GM23338 (cell line): ENCODE results near the gene UST. TPM values are rescaled to one million over a fixed set of nuclear protein-coding genes. Genes with fewer than 3 reads are reported as not detected.

Experiments used
- ATAC-seq: fragments of 200-7000 bp; cut with Tn5 transposase; 3 replicates; pipeline ENCODE4 v1.9.1; 2020
- DNase-seq: peaks from one replicate; pipeline ENCODE4 v3.0.0-alpha.2; 2015; ENCODE audit warnings: low spot score
- H2AFZ ChIP-seq: fragments of 200-600 bp; sonication (generic); 2 replicates; pipeline ENCODE4 v1.8.0; 2016; ENCODE audit warnings: antibody characterized with exemption, mild to moderate bottlenecking, moderate library complexity
- H3F3A ChIP-seq: fragments of 200-600 bp; sonication (generic); replicated peaks from 2 replicates; pipeline ENCODE4 v1.8.0; 2017; ENCODE audit warnings: antibody characterized with exemption, mixed run types, low read depth
- H3K27ac ChIP-seq: fragments of 200-600 bp; sonication (generic); 2 replicates; pipeline ENCODE4 v1.6.1; 2016; ENCODE audit warnings: low read depth
- H3K27me3 ChIP-seq: fragments of 200-600 bp; sonication (generic); 2 replicates; pipeline ENCODE4 v1.8.0; 2016; ENCODE audit warnings: mild to moderate bottlenecking, mixed run types, moderate library complexity; ENCODE audit not compliant: insufficient read depth
- H3K36me3 ChIP-seq: fragments of 200-600 bp; sonication (generic); 2 replicates; pipeline ENCODE4 v1.8.0; 2016; ENCODE audit warnings: mild to moderate bottlenecking; ENCODE audit not compliant: insufficient read depth
- H3K4me1 ChIP-seq: fragments of 200-600 bp; sonication (generic); 2 replicates; pipeline ENCODE4 v1.8.0; 2016; ENCODE audit warnings: mild to moderate bottlenecking, moderate library complexity; ENCODE audit not compliant: insufficient read depth
- H3K4me2 ChIP-seq: fragments of 200-600 bp; sonication (generic); 2 replicates; pipeline ENCODE4 v1.7.1; 2017; ENCODE audit warnings: mixed run types
- H3K4me3 ChIP-seq: fragments of 200-600 bp; sonication (generic); 2 replicates; pipeline ENCODE4 v1.6.1; 2016; ENCODE audit warnings: mixed run types
- H3K79me2 ChIP-seq: fragments of 200-600 bp; sonication (generic); replicated peaks from 2 replicates; pipeline ENCODE4 v1.8.0; 2017; ENCODE audit warnings: mild to moderate bottlenecking; ENCODE audit not compliant: insufficient read depth
- H3K9me2 ChIP-seq: fragments of 200-600 bp; sonication (generic); 2 replicates; pipeline ENCODE4 v1.8.0; 2017; ENCODE audit not compliant: insufficient read depth
- H4K20me1 ChIP-seq: fragments of 200-600 bp; sonication (generic); replicated peaks from 2 replicates; pipeline ENCODE4 v1.8.0; 2017; ENCODE audit warnings: mild to moderate bottlenecking; ENCODE audit not compliant: insufficient read depth
- H3K27ac Mint-ChIP-seq: 2 replicates; pipeline ENCODE4 v1.8.0; 2020; ENCODE audit warnings: inconsistent platforms, mild to moderate bottlenecking, moderate library complexity, mixed read lengths
- H3K27me3 Mint-ChIP-seq: 3 replicates; pipeline ENCODE4 v1.8.0; 2022; ENCODE audit warnings: low read depth, mild to moderate bottlenecking, moderate library complexity, mixed read lengths, inconsistent platforms; ENCODE audit not compliant: insufficient read depth, poor library complexity
- H3K36me3 Mint-ChIP-seq: 3 replicates; pipeline ENCODE4 v1.8.0; 2021; ENCODE audit warnings: low read depth, mild to moderate bottlenecking, inconsistent platforms, moderate library complexity, mixed read lengths
- H3K4me1 Mint-ChIP-seq: 3 replicates; pipeline ENCODE4 v1.8.0; 2020; ENCODE audit warnings: mild to moderate bottlenecking, inconsistent platforms, mixed read lengths
- H3K4me3 Mint-ChIP-seq: 3 replicates; pipeline ENCODE4 v1.8.0; 2021; ENCODE audit warnings: moderate library complexity, mild to moderate bottlenecking, inconsistent platforms, mixed read lengths
- H3K9me3 Mint-ChIP-seq: 3 replicates; pipeline ENCODE4 v1.8.0; 2020; ENCODE audit warnings: moderate library complexity, mild to moderate bottlenecking, inconsistent platforms, mixed read lengths
- CREB1 ChIP-seq: fragments of 250-450 bp; sonication (Bioruptor Pico); IDR thresholded peaks from 2 replicates; pipeline ENCODE4 v1.5.0; 2020; ENCODE audit warnings: low read depth, mild to moderate bottlenecking, moderate library complexity
- EZH2 ChIP-seq: fragments of 200-600 bp; sonication (generic); IDR thresholded peaks from one replicate; pipeline ENCODE4 v1.8.0; 2017; ENCODE audit warnings: antibody characterized with exemption, mild to moderate bottlenecking, low read depth; ENCODE audit not compliant: unreplicated experiment
- JUNB ChIP-seq: IDR thresholded peaks from one replicate; pipeline ENCODE4 v1.6.1; 2016; ENCODE audit warnings: antibody characterized with exemption; ENCODE audit not compliant: unreplicated experiment
- polyA plus RNA-seq: library from polyadenylated mRNA; unstranded; fragments of >200 nt; fragmentation: Nextera tagmentation; extraction: Ambion mirVana; gene quantifications from 2 replicates; pipeline ENCODE4 v1.2.1, GENCODE V29; 2016
- total RNA-seq: library from RNA; depleted of rRNA; stranded (reverse); fragments of >200 nt; shearing (Covaris generic); gene quantifications from 2 replicates; pipeline ENCODE4 v1.2.3, GENCODE V29; 2014
- TF ChIP-seq, protein P1 (sequence below): fragments of 250-450 bp; sonication (Bioruptor Pico); IDR thresholded peaks from 2 replicates; pipeline ENCODE4 v1.5.0; 2020; ENCODE audit warnings: mild to moderate bottlenecking, moderate library complexity
- TF ChIP-seq, protein P2 (sequence below), 2 experiments: fragments of 200-600 bp in 1 of 2; sonication (generic) in 1 of 2; conservative IDR thresholded peaks; 2 replicates each; pipeline versions ENCODE4 v1.5.1 to v1.6.1; 2016 to 2017; ENCODE audit warnings: antibody characterized with exemption in 2 of 2, low read depth in 2 of 2, mild to moderate bottlenecking in 2 of 2, moderate library complexity in 1 of 2
- TF ChIP-seq, protein P3 (sequence below): IDR thresholded peaks from 2 replicates; pipeline ENCODE4 v1.6.1; 2016; ENCODE audit warnings: antibody characterized with exemption

UST gene
- total and polyA plus RNA-seq, 2 experiments from 2014 or later: 12.6 to 33.0 TPM

DNA sequence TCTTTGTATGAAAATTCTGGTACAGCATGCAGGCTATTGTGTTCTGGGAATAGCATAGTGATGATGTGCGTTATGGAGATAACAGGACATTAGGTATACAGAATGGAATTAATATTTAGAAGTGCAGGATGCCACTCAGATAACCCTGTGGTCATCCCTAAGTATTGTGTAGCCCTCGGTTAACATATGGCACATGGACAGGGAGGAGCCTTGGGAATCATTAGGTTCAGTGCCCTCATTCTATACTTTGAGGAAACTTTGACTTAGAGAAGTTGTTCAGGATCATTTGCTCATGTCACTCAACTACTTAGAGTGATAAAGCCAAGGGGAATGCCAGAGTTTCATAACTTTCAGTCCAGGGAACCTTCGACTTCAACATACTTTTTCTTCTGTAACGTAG, 185.9 kb downstream of the UST start (continued):
- TF ChIP-seq, protein P1, sequence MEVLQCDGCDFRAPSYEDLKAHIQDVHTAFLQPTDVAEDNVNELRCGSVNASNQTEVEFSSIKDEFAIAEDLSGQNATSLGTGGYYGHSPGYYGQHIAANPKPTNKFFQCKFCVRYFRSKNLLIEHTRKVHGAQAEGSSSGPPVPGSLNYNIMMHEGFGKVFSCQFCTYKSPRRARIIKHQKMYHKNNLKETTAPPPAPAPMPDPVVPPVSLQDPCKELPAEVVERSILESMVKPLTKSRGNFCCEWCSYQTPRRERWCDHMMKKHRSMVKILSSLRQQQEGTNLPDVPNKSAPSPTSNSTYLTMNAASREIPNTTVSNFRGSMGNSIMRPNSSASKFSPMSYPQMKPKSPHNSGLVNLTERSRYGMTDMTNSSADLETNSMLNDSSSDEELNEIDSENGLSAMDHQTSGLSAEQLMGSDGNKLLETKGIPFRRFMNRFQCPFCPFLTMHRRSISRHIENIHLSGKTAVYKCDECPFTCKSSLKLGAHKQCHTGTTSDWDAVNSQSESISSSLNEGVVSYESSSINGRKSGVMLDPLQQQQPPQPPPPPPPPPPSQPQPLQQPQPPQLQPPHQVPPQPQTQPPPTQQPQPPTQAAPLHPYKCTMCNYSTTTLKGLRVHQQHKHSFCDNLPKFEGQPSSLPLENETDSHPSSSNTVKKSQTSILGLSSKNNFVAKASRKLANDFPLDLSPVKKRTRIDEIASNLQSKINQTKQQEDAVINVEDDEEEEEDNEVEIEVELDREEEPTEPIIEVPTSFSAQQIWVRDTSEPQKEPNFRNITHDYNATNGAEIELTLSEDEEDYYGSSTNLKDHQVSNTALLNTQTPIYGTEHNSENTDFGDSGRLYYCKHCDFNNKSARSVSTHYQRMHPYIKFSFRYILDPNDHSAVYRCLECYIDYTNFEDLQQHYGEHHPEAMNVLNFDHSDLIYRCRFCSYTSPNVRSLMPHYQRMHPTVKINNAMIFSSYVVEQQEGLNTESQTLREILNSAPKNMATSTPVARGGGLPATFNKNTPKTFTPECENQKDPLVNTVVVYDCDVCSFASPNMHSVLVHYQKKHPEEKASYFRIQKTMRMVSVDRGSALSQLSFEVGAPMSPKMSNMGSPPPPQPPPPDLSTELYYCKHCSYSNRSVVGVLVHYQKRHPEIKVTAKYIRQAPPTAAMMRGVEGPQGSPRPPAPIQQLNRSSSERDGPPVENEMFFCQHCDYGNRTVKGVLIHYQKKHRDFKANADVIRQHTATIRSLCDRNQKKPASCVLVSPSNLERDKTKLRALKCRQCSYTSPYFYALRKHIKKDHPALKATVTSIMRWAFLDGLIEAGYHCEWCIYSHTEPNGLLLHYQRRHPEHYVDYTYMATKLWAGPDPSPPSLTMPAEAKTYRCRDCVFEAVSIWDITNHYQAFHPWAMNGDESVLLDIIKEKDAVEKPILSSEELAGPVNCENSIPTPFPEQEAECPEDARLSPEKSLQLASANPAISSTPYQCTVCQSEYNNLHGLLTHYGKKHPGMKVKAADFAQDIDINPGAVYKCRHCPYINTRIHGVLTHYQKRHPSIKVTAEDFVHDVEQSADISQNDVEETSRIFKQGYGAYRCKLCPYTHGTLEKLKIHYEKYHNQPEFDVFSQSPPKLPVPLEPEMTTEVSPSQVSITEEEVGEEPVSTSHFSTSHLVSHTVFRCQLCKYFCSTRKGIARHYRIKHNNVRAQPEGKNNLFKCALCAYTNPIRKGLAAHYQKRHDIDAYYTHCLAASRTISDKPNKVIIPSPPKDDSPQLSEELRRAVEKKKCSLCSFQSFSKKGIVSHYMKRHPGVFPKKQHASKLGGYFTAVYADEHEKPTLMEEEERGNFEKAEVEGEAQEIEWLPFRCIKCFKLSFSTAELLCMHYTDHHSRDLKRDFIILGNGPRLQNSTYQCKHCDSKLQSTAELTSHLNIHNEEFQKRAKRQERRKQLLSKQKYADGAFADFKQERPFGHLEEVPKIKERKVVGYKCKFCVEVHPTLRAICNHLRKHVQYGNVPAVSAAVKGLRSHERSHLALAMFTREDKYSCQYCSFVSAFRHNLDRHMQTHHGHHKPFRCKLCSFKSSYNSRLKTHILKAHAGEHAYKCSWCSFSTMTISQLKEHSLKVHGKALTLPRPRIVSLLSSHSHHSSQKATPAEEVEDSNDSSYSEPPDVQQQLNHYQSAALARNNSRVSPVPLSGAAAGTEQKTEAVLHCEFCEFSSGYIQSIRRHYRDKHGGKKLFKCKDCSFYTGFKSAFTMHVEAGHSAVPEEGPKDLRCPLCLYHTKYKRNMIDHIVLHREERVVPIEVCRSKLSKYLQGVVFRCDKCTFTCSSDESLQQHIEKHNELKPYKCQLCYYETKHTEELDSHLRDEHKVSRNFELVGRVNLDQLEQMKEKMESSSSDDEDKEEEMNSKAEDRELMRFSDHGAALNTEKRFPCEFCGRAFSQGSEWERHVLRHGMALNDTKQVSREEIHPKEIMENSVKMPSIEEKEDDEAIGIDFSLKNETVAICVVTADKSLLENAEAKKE: no peak
- TF ChIP-seq JUNB: no peak
- TF ChIP-seq EZH2: no peak

GRCh38 chr6:148934539-148934938, 187.7 kb downstream of the UST start:
- no peak overlapping the region for H2AFZ ChIP-seq
- no peaks in the 10 kb centered on the region for H3F3A ChIP-seq
- no peak overlapping the region for H3K4me2 ChIP-seq
- no peak overlapping the region for H3K27ac ChIP-seq
- H3K9me3 Mint-ChIP-seq: no peaks in the 10 kb centered on the region
- H3K4me1 Mint-ChIP-seq: peaks cover 22% of the 10 kb centered on the region
- H3K4me3 Mint-ChIP-seq: no peak overlapping the region
- no peaks in the 10 kb centered on the region for H3K27me3 ChIP-seq
- peaks cover 16% of the 10 kb centered on the region; the same call in 1 of the 2 replicates for H4K20me1 ChIP-seq
- DNase-seq: no peak
- peaks cover 28% of the 10 kb centered on the region for H3K79me2 ChIP-seq
- no peaks in the 10 kb centered on the region for H3K36me3 ChIP-seq
- H3K27me3 Mint-ChIP-seq: no peaks in the 10 kb centered on the region
- H3K9me2 ChIP-seq: no peaks in the 10 kb centered on the region
- H3K4me1 ChIP-seq: peaks cover 3% of the 10 kb centered on the region; the same call in 1 of the 2 replicates
- no peak overlapping the region for H3K27ac Mint-ChIP-seq
- no peak overlapping the region for H3K4me3 ChIP-seq
- peak; percentile 36; the same call in 2 of the 3 replicates for ATAC-seq
- no peaks in the 10 kb centered on the region for H3K36me3 Mint-ChIP-seq
- TF ChIP-seq, protein P1: no peak
- TF ChIP-seq, protein P2, sequence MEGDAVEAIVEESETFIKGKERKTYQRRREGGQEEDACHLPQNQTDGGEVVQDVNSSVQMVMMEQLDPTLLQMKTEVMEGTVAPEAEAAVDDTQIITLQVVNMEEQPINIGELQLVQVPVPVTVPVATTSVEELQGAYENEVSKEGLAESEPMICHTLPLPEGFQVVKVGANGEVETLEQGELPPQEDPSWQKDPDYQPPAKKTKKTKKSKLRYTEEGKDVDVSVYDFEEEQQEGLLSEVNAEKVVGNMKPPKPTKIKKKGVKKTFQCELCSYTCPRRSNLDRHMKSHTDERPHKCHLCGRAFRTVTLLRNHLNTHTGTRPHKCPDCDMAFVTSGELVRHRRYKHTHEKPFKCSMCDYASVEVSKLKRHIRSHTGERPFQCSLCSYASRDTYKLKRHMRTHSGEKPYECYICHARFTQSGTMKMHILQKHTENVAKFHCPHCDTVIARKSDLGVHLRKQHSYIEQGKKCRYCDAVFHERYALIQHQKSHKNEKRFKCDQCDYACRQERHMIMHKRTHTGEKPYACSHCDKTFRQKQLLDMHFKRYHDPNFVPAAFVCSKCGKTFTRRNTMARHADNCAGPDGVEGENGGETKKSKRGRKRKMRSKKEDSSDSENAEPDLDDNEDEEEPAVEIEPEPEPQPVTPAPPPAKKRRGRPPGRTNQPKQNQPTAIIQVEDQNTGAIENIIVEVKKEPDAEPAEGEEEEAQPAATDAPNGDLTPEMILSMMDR (conservative IDR thresholded peaks at IDR 0.05; ENCODE audit: low read depth in 2 of 2): no peak
- TF ChIP-seq CREB1: no peak
- TF ChIP-seq, protein P3, sequence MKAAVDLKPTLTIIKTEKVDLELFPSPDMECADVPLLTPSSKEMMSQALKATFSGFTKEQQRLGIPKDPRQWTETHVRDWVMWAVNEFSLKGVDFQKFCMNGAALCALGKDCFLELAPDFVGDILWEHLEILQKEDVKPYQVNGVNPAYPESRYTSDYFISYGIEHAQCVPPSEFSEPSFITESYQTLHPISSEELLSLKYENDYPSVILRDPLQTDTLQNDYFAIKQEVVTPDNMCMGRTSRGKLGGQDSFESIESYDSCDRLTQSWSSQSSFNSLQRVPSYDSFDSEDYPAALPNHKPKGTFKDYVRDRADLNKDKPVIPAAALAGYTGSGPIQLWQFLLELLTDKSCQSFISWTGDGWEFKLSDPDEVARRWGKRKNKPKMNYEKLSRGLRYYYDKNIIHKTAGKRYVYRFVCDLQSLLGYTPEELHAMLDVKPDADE: no peak
